SH-SY5Y (cell line): ENCODE results near the gene TTN.

Experiments used
- GATA2 ChIP-seq: IDR thresholded peaks from 2 replicates; pipeline ENCODE4 v1.6.1; 2011; ENCODE audit warnings: mild to moderate bottlenecking, low read depth, low read length
- GATA3 ChIP-seq: IDR thresholded peaks from 2 replicates; pipeline ENCODE4 v1.6.1; 2011; ENCODE audit warnings: low read depth, mild to moderate bottlenecking, low read length, moderate library complexity

DNA sequence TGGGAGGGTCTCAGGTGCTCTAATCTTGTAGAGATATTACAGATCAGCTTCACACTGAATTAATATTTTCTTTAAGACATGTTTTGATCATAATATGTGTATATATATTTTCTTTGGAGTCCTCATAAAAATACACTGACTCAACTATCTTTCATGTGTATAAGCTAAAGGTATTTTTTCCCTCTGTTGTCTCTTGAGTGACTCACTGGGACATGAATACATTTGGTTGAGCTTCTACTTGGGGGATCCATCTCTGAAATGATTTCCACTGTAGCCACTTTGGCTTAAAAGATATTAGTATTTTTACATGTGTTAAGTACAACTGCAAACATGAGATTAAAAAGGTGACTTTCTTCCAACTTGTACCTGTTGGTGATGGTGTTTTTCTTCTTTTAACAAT is 140.8 kb downstream of the TTN start:
- TF ChIP-seq GATA2 (no peak), GATA3 (no peak)
